ENCODE measurements around the gene DENND2A.
"Not testable (repeated sequence)": the region's sequence is repeated elsewhere in the genome, so short reads cannot be mapped to it uniquely, and the experiment has no call there.

Gene DENND2A

GRCh38 chr7:140680886-140681285, 40.3 kb upstream of the DENND2A start:
- H3K27ac ChIP-seq (ENCODE audit: low read depth, low read length): no peak overlapping the region
- peaks cover 2% of the 10 kb centered on the region for H3K4me1 ChIP-seq (ENCODE audit: control insufficient read depth, insufficient read depth, low read length, unreplicated experiment)
- no peaks in the 10 kb centered on the region for H3K79me2 ChIP-seq (ENCODE audit: control insufficient read depth, insufficient read depth, low read length, unreplicated experiment)
- no peaks in the 10 kb centered on the region for H3K36me3 ChIP-seq (ENCODE audit: insufficient read depth, low read length)
- H3K4me3 ChIP-seq (ENCODE audit: low read depth, low read length): no peak overlapping the region
- no peak overlapping the region for H2AFZ ChIP-seq (ENCODE audit: low read length, unreplicated experiment)
- no peaks in the 10 kb centered on the region for H3K27me3 ChIP-seq (ENCODE audit: insufficient read depth, low read length)

GRCh38 chr7:140679186-140679585, 38.6 kb upstream of the DENND2A start:
- H3K27ac ChIP-seq (ENCODE audit: low read depth, low read length): no peak overlapping the region

GRCh38 chr7:140678816-140679130, 38.2 kb upstream of the DENND2A start:
- H3K27me3 ChIP-seq (ENCODE audit: insufficient read depth, low read length): no peaks in the 10 kb centered on the region
- H3K36me3 ChIP-seq (ENCODE audit: insufficient read depth, low read length): no peaks in the 10 kb centered on the region

More at GRCh38 chr7:140679186-140679585, 38.6 kb upstream of the DENND2A start:
- H3K27me3 ChIP-seq (ENCODE audit: insufficient read depth, low read length): no peaks in the 10 kb centered on the region
- peaks cover 9% of the 10 kb centered on the region for H3K4me1 ChIP-seq (ENCODE audit: control insufficient read depth, insufficient read depth, low read length, unreplicated experiment)
- no peaks in the 10 kb centered on the region for H3K36me3 ChIP-seq (ENCODE audit: insufficient read depth, low read length)
- no peak overlapping the region for H2AFZ ChIP-seq (ENCODE audit: low read length, unreplicated experiment)
- no peaks in the 10 kb centered on the region for H3K79me2 ChIP-seq (ENCODE audit: control insufficient read depth, insufficient read depth, low read length, unreplicated experiment)
- H3K4me3 ChIP-seq (ENCODE audit: low read depth, low read length): no peak overlapping the region

GRCh38 chr7:140678081-140678815, 37.6 kb upstream of the DENND2A start:
- Histone ChIP-seq H3K4me1 (ENCODE audit: control insufficient read depth, insufficient read depth, low read length, unreplicated experiment) (peaks cover 15% of the 10 kb centered on the region), H3K27ac (ENCODE audit: low read depth, low read length) (no peak overlapping the region), H3K4me3 (ENCODE audit: low read depth, low read length) (no peak overlapping the region), H3K36me3 (ENCODE audit: insufficient read depth, low read length) (no peaks in the 10 kb centered on the region), H3K27me3 (ENCODE audit: insufficient read depth, low read length) (no peaks in the 10 kb centered on the region), H2AFZ (ENCODE audit: low read length, unreplicated experiment) (no peak overlapping the region), H3K79me2 (ENCODE audit: control insufficient read depth, insufficient read depth, low read length, unreplicated experiment) (no peaks in the 10 kb centered on the region)

More at GRCh38 chr7:140678816-140679130, 38.2 kb upstream of the DENND2A start:
- Histone ChIP-seq H3K27ac (ENCODE audit: low read depth, low read length) (no peak overlapping the region), H3K4me3 (ENCODE audit: low read depth, low read length) (no peak overlapping the region), H3K79me2 (ENCODE audit: control insufficient read depth, insufficient read depth, low read length, unreplicated experiment) (no peaks in the 10 kb centered on the region), H2AFZ (ENCODE audit: low read length, unreplicated experiment) (no peak overlapping the region), H3K4me1 (ENCODE audit: control insufficient read depth, insufficient read depth, low read length, unreplicated experiment) (peaks cover 13% of the 10 kb centered on the region)

GRCh38 chr7:140677496-140677895, 36.9 kb upstream of the DENND2A start:
- Histone ChIP-seq H3K79me2 (ENCODE audit: control insufficient read depth, insufficient read depth, low read length, unreplicated experiment) (no peaks in the 10 kb centered on the region), H3K27ac (ENCODE audit: low read depth, low read length) (no peak overlapping the region), H2AFZ (ENCODE audit: low read length, unreplicated experiment) (no peak overlapping the region), H3K4me1 (ENCODE audit: control insufficient read depth, insufficient read depth, low read length, unreplicated experiment) (peaks cover 15% of the 10 kb centered on the region), H3K27me3 (ENCODE audit: insufficient read depth, low read length) (no peaks in the 10 kb centered on the region), H3K36me3 (ENCODE audit: insufficient read depth, low read length) (no peaks in the 10 kb centered on the region), H3K4me3 (ENCODE audit: low read depth, low read length) (no peak overlapping the region)

- H3K4me3 ChIP-seq (ENCODE audit: low read depth, low read length): not testable (repeated sequence)
- H3K4me1 ChIP-seq (ENCODE audit: control insufficient read depth, insufficient read depth, low read length, unreplicated experiment): peaks cover 15% of the 10 kb centered on the region
Measured at GRCh38 chr7:140676956-140677355, 36.3 kb upstream of the DENND2A start.

GRCh38 chr7:140676306-140676705, 35.7 kb upstream of the DENND2A start:
- Histone ChIP-seq H3K27me3 (ENCODE audit: insufficient read depth, low read length) (no peaks in the 10 kb centered on the region), H2AFZ (ENCODE audit: low read length, unreplicated experiment) (no peak overlapping the region), H3K27ac (ENCODE audit: low read depth, low read length) (no peak overlapping the region), H3K36me3 (ENCODE audit: insufficient read depth, low read length) (no peaks in the 10 kb centered on the region), H3K4me3 (ENCODE audit: low read depth, low read length) (no peak overlapping the region), H3K79me2 (ENCODE audit: control insufficient read depth, insufficient read depth, low read length, unreplicated experiment) (no peaks in the 10 kb centered on the region), H3K4me1 (ENCODE audit: control insufficient read depth, insufficient read depth, low read length, unreplicated experiment) (peaks cover 15% of the 10 kb centered on the region)

More at GRCh38 chr7:140676956-140677355, 36.3 kb upstream of the DENND2A start:
- H2AFZ ChIP-seq (ENCODE audit: low read length, unreplicated experiment); H3K79me2 ChIP-seq (ENCODE audit: control insufficient read depth, insufficient read depth, low read length, unreplicated experiment); H3K27ac ChIP-seq (ENCODE audit: low read depth, low read length); H3K36me3 ChIP-seq (ENCODE audit: insufficient read depth, low read length); H3K27me3 ChIP-seq (ENCODE audit: insufficient read depth, low read length): not testable (repeated sequence)

- Histone ChIP-seq H3K27me3 (ENCODE audit: insufficient read depth, low read length) (no peaks in the 10 kb centered on the region), H2AFZ (ENCODE audit: low read length, unreplicated experiment) (no peak overlapping the region), H3K4me1 (ENCODE audit: control insufficient read depth, insufficient read depth, low read length, unreplicated experiment) (peaks cover 15% of the 10 kb centered on the region), H3K36me3 (ENCODE audit: insufficient read depth, low read length) (no peaks in the 10 kb centered on the region), H3K79me2 (ENCODE audit: control insufficient read depth, insufficient read depth, low read length, unreplicated experiment) (no peaks in the 10 kb centered on the region), H3K4me3 (ENCODE audit: low read depth, low read length) (no peak overlapping the region), H3K27ac (ENCODE audit: low read depth, low read length) (no peak overlapping the region)
Measured at GRCh38 chr7:140675726-140676125, 35.1 kb upstream of the DENND2A start.

- H3K4me3 ChIP-seq (ENCODE audit: low read depth, low read length): peak overlapping the region; percentile 23; the same call in 1 of the 2 replicates
- H3K36me3 ChIP-seq (ENCODE audit: insufficient read depth, low read length): no peaks in the 10 kb centered on the region
- H3K79me2 ChIP-seq (ENCODE audit: control insufficient read depth, insufficient read depth, low read length, unreplicated experiment): no peaks in the 10 kb centered on the region
- peaks cover 15% of the 10 kb centered on the region for H3K4me1 ChIP-seq (ENCODE audit: control insufficient read depth, insufficient read depth, low read length, unreplicated experiment)
- no peak overlapping the region for H3K27ac ChIP-seq (ENCODE audit: low read depth, low read length)
- no peak overlapping the region for H2AFZ ChIP-seq (ENCODE audit: low read length, unreplicated experiment)
- no peaks in the 10 kb centered on the region for H3K27me3 ChIP-seq (ENCODE audit: insufficient read depth, low read length)
Measured at GRCh38 chr7:140674899-140675701, 34.5 kb upstream of the DENND2A start.

- Histone ChIP-seq H3K27ac (ENCODE audit: low read depth, low read length) (no peak overlapping the region), H3K36me3 (ENCODE audit: insufficient read depth, low read length) (no peaks in the 10 kb centered on the region), H3K4me3 (ENCODE audit: low read depth, low read length) (peak overlapping the region; percentile 98), H3K79me2 (ENCODE audit: control insufficient read depth, insufficient read depth, low read length, unreplicated experiment) (no peaks in the 10 kb centered on the region), H3K27me3 (ENCODE audit: insufficient read depth, low read length) (no peaks in the 10 kb centered on the region), H3K4me1 (ENCODE audit: control insufficient read depth, insufficient read depth, low read length, unreplicated experiment) (peaks cover 15% of the 10 kb centered on the region), H2AFZ (ENCODE audit: low read length, unreplicated experiment) (no peak overlapping the region)
Measured at GRCh38 chr7:140674356-140674800, 33.8 kb upstream of the DENND2A start.

GRCh38 chr7:140673774-140674155, 33.2 kb upstream of the DENND2A start:
- Histone ChIP-seq H2AFZ (ENCODE audit: low read length, unreplicated experiment) (peak overlapping the region; percentile 98), H3K27ac (ENCODE audit: low read depth, low read length) (no peak overlapping the region), H3K79me2 (ENCODE audit: control insufficient read depth, insufficient read depth, low read length, unreplicated experiment) (no peaks in the 10 kb centered on the region), H3K36me3 (ENCODE audit: insufficient read depth, low read length) (no peaks in the 10 kb centered on the region), H3K4me1 (ENCODE audit: control insufficient read depth, insufficient read depth, low read length, unreplicated experiment) (peaks cover 15% of the 10 kb centered on the region), H3K27me3 (ENCODE audit: insufficient read depth, low read length) (no peaks in the 10 kb centered on the region), H3K4me3 (ENCODE audit: low read depth, low read length) (peak overlapping the region; percentile 98)
